LNCaP clone FGC (cell line): ENCODE measurements around the gene OGFOD2.
"Not testable (repeated sequence)": the region's sequence is repeated elsewhere in the genome, so short reads cannot be mapped to it uniquely, and the experiment has no call there.

Experiments
- DNase-seq: peaks from one replicate; pipeline ENCODE4 v3.0.0-alpha.2; 2011; ENCODE audit warnings: low read depth
- H3K4me3 ChIP-seq: 2 replicates; pipeline ENCODE4 v1.5.1; 2011; ENCODE audit warnings: mild to moderate bottlenecking, low read depth, low read length, control low read depth
- TF ChIP-seq, protein P1 (sequence below): IDR thresholded peaks from 2 replicates; pipeline ENCODE4 v1.5.1; 2012; ENCODE audit warnings: mild to moderate bottlenecking; ENCODE audit not compliant: control insufficient read depth, insufficient read depth; ENCODE audit errors: extremely low read depth

Gene OGFOD2

DNA sequence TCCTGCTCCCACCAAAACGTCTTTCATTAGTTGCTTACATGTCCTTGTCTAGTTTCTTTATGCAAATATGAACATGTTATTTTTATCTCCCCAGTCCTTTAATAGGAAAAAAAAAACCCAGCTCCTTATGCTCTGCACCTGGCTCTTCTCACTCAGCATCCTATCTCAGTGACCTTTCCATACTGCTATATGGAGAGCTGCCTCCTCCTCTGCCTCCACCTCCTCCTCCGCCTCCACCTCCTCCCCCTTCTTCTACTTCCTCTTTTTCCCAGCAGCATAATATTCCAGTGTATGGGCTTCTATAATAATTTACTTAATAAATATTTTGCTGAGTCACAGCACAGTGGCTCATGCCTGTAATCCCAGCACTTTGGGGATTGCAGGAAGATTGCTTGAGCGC, 40.3 kb upstream of the OGFOD2 start:
- no peak overlapping the region for H3K4me3 ChIP-seq
- DNase-seq: no peak
- TF ChIP-seq, protein P1, sequence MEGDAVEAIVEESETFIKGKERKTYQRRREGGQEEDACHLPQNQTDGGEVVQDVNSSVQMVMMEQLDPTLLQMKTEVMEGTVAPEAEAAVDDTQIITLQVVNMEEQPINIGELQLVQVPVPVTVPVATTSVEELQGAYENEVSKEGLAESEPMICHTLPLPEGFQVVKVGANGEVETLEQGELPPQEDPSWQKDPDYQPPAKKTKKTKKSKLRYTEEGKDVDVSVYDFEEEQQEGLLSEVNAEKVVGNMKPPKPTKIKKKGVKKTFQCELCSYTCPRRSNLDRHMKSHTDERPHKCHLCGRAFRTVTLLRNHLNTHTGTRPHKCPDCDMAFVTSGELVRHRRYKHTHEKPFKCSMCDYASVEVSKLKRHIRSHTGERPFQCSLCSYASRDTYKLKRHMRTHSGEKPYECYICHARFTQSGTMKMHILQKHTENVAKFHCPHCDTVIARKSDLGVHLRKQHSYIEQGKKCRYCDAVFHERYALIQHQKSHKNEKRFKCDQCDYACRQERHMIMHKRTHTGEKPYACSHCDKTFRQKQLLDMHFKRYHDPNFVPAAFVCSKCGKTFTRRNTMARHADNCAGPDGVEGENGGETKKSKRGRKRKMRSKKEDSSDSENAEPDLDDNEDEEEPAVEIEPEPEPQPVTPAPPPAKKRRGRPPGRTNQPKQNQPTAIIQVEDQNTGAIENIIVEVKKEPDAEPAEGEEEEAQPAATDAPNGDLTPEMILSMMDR: no peak

DNA sequence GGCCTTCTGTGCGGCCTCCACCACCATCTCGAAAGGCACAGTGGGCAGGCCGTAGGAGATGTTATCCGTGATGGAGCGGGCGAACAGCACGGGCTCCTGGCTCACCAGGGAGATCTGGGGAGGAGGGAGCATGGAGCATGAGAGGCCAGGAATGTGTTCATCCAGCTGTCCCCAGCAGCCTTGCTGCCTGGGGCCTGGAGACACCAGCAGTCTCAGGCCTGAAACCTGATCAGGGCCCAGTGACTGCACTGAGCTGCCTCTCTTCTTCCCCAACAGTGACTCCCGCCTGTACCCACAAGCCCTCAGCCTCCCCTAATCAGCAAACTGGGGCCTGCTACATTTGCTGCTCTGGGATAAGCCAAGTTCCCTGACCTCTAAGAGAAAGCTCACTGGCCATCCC, 39.7 kb upstream of the OGFOD2 start:
- no peak for DNase-seq
- TF ChIP-seq, protein P1: no peak

DNA sequence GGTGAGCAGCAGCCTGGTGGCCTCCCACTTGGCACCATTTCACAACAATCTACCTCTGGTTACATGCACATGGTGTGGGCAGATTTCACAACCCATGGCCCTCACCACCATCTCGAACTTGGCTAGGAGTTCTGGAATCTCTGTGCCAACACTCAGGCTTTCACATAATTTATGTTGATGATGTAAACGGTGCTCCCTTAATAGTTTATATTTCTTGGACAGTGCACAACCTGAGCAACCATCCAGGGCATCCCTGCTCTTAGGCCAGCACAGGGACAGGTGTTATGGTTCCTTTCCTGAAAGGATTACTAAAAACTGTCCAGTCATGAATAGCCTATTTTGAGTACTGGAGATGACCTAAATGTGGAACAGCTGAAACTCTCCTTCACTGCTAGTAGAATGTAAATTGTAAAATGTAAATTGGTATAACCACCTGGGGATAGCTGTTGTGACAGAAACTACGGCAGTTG, 37.4 kb upstream of the OGFOD2 start:
- no peak overlapping the region for H3K4me3 ChIP-seq
- TF ChIP-seq, protein P1: no peak
- no peak for DNase-seq

More for the DNA sequence above, 39.7 kb upstream of the OGFOD2 start:
- no peak overlapping the region for H3K4me3 ChIP-seq

DNA sequence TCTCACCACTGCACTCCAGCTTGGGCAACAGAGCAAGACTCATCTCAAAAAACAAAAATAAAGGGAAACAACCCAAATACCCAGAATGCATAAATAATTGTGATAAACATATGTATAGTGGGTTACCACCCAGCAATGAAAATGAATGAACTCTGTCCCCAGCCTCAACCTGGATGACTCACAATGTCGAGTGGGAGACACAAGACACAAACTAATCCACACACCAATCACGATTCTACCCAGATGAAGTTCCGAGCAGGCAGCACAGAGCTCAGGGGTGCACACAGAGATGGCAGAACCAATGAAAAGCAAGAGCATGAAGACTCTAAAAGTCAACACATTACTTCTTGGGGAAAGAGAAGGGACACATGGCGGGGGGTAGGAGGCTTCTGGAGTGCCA, 35.9 kb upstream of the OGFOD2 start:
- DNase-seq: no peak
- TF ChIP-seq, protein P1: no peak

DNA sequence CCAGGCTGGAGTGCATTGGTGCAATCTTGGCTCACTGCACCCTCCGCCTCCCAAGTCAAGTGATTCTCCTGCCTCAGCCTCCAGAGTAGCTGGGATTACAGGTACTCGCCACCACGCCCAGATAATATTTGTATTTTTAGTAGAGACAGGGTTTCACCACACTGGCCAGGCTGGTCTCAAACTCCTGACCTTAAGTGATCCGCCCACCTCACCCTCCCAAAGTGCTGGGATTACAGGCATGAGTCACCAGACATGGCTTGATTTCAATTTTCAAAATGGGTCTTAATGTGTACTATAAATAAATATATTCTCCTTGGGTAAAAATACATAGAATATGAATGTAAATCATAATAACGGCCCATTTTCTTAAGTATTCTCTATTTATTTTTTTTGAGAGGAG, 33.7 kb upstream of the OGFOD2 start:
- not testable (repeated sequence) for H3K4me3 ChIP-seq, DNase-seq

More for the DNA sequence above, 35.9 kb upstream of the OGFOD2 start:
- H3K4me3 ChIP-seq: no peak overlapping the region

DNA sequence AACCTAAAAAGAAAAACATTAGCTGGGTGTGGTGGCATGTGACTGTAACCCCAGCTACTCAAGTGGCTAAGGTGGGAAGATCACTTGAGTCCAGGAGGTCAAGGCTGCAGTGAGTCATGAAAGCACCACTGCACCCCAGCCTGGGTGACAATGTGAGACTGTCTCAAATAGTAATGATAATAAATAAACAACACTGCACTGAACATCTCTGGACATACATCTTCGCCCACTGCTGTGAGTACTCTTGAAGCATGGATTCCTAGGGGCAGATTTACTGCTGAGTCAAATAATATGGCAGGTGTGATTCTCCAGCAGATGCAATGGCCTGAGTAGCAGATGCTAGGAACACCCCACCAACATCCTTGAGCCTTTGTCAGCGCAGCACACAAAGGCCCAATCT, 32.4 kb upstream of the OGFOD2 start:
- H3K4me3 ChIP-seq: no peak overlapping the region
- TF ChIP-seq, protein P1: no peak
- no peak for DNase-seq

DNA sequence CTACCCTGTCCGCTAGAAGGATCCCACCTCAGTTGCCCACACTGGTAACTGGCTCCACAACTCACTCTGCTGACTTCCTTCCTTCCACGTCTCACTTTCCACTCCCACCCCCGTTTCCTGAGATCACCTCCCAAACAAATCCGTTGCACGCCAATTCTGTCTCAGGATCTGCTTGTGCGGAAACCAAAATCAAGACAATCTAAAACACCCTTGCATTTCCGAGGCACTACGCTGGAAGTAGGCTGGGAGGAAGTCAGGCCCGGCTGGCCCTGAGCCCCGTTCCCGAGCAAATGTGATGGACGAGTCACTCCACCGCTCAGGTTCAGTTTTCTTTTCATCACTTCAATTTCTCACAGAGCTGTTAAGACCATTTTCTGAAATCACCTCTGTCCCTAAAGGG, 31.8 kb upstream of the OGFOD2 start:
- no peak for DNase-seq
- H3K4me3 ChIP-seq: no peak overlapping the region
- TF ChIP-seq, protein P1: no peak
